Measurements from ENCODE around the gene BORCS8.
"Not testable (repeated sequence)": the region's sequence is repeated elsewhere in the genome, so short reads cannot be mapped to it uniquely, and the experiment has no call there.

The BORCS8 gene

DNA sequence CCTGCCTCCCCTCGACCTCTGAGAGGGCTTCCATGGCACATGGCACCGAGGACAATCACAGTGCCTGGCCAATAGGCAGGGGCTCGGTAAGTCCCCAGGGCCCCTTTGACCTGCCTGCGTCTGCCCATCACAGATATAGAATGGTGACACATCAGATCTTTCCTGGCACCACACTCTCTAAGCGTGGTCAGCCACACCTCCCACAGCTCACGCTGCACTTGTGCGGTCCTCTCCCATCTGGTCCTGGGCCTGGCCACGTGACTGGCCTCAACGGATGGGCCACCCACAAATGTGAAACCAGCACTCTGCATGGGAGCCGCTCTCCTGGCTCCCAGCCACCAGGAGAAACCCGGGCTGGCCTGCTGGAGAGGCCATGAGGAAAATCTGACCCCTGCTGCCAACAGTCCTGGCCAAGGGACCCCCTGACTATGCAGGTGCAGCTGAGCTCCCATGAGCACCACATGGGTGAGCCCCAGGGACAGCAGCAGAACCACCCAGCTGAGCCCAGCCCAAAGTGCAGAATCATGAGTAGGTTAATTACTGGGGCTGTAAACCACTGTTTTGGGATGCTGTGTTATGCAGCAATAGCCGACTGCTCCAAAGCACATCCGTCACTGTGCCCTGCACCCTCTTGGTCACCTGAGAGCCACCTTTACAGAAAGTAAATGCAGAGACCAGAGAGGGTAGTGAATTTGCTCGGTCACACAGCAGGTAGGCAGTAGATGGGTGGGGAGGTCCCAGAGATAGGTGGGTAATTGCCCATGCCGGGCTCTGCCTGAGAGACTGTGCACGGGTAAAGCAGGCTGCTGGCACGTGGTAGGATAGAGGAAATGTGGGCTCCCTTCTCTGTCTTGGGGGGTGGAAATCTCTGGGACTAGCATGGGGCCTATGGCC lies 12.2 kb downstream of the BORCS8 start:
- DNase-seq = no peak

- DNase-seq = no peak
Observed at GRCh38 chr19:19176950-19177349, 15.0 kb downstream of the BORCS8 start.

GRCh38 chr19:19173243-19173642 lies 18.7 kb downstream of the BORCS8 start:
- DNase-seq = not testable (repeated sequence)

DNA sequence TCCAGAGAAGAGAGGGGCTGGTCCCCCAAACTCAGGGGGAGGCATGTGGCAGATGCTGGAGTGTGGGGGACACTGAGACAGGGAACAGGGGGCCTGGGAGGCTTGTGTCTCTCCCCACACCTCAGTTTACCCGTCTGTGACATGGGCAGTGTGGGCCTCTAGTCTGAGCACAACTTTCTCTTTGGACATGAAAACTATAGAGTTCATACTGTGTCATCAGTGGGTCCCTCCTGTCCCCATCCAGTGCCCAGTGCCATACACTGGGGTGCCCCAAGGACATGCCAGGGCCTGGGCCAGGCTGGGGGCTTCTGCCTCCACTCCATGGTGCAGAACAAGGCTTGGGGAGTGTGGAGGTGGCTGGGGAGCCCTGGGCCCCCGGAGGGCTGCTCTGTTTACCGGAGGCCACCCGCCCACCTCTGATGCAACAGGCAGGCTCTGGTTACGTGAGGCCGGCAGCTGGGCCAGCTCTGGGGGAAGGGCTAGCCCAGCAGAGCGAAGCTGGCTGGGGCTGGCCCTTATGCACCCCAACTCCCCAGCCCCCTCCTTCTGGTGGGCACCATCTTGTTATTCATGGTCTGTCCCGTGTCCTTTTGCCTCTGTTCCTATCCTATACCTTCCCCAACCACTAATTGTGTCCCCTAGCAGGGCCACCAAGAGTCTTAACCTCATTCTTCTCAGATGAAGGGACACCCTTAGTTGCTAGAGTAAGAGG lies 20.0 kb downstream of the BORCS8 start:
- DNase-seq = no peak

DNA sequence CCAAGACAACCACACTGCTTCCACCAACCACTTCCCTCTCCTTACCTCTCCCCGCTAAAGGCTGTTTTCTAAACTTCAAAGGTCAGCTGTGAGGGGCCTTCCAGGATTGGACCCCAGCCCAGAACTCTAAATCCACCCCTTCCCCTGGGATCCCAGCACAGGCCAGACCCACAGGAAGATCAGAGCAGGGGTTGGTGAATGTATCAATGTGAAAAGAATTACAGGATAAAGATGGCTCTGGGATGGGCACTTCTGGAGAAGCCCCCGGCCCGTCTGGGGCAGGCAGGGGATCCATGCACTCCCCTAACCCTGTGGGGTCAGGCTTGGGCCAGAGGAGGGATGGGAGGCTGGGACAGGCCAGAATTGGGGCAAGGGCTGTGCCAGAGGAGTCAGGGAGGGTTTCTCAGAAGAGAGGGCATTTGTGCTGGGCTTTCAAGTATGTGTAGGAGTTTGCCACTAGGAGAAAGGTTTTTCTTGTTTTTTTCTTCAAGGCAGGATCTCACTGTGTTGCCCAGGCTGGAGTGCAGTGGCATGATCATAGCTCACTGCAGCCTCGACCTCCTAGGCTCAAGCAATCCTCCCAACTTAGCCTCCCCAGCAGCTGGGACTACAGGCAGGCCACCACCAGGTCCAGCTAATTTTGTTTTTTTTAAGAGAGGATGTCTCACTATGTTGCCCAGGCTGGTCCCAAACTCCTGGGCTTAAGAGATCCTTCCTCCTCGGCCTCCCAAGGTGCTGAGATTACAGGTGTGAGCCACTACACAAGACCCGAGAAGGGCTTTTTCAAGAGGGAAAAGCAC lies 20.9 kb downstream of the BORCS8 start:
- DNase-seq = no peak

DNA sequence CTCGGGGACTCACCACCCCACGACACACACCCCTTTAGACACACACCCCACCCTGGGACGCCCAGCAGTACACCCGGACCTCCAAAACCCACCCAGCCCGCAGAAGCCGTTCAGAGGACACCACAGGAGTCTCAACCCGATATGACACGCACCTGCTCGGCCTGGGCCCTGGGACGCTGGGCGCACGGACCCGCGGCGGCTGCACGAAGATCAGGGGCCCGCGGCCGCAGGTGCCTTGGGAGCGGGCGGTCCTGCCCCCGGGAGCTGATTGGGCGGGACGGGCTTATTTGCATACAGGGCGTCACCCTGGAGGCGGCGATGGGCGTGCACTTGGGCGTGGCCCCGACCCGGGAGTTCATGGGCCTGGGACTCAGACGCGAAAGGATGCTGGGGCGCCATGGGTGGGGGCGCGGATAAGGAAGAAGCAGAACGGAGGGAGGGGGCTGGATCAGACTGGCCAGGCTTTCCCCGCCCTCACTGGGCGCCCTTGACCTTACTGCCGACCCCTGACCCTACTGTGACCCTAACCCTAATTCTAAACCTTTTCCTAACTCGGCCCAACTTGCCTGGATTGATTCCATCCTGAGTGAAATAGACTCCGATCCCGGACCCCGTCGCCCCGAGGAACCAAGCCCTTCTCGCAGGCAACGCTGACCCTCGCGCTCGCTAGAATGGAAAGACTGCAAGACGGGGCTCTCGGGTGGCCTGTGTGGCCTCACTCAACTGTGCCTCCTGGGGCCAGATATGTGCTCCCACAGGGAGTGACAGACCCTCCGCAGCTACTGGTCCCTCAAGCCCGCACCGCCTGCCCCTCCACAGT lies 21.7 kb downstream of the BORCS8 start, which contains the start of gene MEF2B:
TSS of gene MEF2B (minus strand) at position 211 of the 820 bp plus-strand sequence. CDS start 19,528 bp downstream, outside the sequence.
- peak; percentile 71 for DNase-seq

GRCh38 chr19:19169236-19170052 lies 22.5 kb downstream of the BORCS8 start:
- no peak for DNase-seq

DNA sequence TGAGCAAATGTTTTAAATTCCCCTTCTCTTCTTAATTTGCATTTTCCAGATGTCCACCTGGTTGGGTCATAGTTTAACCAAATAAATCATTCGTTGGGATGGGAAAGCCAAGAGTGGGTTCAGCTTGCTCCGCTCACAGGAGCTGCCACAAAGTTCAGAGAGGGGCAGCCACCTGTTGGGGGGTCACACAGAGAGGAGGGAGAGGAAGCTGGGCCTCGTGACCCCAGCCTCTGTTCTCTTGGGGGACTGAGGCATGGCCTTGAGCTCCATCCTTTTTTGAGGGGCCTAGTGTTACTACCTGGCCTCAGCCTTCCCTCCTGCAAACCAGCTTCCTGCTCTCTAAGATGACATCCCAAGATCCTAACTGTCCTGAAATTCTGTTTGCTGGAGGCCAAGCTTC lies 24.3 kb downstream of the BORCS8 start:
- no peak for DNase-seq

DNA sequence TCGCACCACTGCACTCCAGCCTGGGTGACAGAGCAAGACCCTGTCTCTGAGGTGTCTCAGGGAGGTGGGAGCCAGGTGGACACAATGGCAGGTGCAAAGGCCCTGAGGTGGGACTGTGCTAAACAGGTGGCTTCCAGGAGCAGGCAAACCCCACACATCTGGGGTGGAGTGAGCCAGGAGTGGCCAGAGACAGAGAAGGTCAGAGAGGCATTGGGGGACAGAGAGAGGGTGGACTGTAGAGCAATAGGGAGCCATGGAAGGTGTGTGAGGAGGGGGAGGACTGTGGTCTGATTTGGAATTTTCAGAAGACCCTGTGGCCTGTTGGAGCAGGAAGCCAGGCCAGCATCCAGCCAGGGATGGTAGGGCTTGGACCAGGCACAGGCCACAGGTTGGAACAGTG lies 26.6 kb downstream of the BORCS8 start:
- DNase-seq = no peak

DNA sequence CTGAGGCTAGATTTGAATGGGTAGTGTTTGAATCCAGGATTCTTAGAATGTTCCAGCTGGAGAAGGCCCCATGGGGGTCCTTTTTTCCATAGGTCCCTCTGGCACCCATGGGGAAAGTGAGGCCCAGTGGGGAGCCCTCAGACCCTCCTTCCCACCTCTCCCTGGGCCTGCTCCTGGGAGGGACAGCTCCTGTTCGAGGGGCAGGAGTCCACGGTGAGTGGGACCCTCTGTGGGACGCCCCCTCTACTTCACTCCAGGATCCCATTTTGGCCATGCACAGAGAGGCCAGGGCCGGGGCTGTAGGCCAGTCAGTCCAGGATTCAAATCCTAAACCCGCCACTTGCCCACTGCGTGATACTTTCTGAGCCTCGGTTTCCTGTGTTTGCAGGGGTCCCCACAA lies 29.5 kb downstream of the BORCS8 start:
- DNase-seq = no peak

DNA sequence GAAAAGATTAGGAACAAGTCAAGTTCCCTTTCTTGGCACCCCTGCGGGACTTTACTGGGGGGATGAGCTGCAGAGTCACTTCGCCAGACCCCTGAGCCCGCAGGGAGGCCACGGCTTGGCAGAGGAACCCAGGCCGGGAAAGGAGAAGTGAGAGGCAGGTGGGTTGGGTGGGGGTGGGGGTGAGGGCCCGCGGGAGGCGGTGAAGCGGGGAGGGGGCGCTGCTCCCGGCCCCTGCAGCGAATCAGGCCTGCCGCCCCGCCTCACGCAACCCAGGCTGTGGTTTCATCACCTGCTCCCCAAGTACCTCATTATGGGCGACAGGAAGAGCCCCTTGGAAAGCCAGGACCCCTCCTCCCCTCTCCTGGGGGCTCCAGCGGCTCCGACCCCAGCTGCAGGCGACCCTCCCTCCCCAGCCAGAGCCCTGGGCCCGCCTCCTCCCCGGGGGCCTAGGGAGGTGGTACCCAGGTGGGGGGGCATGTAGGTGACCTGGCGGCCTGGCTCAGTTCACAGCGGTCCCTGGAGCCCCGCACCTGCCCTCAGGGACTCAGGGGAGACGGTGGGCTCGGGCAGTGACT lies 31.4 kb downstream of the BORCS8 start:
- no peak for DNase-seq

- DNase-seq = no peak
Observed at GRCh38 chr19:19159534-19159933, 32.4 kb downstream of the BORCS8 start.

- no peak for DNase-seq
Observed at GRCh38 chr19:19157808-19158207, 34.1 kb downstream of the BORCS8 start.

DNA sequence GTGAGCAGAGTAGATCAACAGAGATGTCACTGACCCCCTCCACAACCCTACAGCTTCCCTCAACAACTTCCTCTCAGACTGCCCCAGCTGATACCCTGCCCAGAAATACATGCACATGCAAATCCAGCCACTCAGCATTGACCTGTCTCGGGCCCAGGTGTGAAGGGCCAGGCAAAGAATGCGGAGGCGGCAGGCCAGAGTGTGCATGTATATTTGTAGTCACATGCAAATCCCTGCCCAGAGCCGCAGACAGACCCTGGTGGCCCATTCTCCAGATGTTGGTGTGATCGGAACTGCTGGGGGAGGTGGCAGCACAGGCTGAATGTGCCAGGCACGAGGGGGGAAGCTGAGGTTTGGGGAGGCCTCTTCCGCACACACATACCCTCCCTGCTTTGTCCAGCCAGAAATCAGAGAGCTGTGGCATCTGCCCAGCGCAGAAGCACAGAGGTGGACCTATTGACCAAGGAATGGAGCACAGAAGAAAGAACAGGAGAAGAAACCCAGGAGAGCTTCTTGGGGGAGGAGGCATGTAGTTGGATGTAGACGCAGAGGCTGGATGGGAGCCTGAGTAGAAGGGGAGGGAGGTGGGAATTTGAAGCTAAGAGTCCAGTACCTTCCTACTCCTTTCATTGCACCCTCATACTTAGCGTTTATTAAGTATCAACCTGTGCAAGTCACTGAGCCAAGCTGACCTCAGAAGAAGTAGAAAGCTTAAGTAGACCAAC lies 36.3 kb downstream of the BORCS8 start:
- DNase-seq = no peak

DNA sequence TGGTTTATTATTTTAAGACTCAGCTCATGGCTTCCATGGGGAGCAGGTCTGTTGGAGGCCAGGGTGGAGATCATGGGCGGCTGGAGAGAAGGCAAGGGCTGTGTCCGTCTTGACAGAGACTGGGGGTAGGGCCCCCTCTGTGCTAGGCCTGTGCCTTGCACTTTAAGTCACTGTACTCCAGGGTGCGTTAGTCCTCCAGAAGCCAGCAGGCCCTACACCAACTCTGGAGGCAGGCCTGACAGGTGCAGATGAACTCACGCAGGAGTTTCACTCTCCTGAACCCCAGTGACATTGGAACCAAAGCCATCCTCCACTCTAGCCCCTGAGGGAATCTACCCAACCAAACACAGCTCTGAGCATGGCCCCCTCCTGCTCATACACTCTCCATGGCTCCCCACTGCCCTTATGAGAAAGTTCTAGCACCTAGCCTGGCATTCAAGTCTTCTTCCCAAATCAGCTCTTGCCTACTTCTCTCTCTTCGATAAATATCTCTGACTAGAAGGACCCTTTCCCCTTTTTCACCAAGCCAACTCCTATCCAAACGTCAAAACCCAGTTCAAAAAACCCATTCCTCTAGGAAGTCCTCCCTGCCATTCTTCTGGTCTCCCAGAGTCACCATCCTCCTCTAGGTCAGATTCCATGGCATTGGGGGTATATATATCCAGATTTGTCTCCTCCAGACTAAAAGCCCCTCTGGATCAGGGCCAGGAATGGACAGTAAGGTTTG lies 37.0 kb downstream of the BORCS8 start:
- DNase-seq = no peak

- no peak for DNase-seq
Observed at GRCh38 chr19:19152668-19153384, 39.1 kb downstream of the BORCS8 start.

GRCh38 chr19:19151418-19151817 lies 40.5 kb downstream of the BORCS8 start:
- DNase-seq = no peak

GRCh38 chr19:19149435-19149834 lies 42.5 kb downstream of the BORCS8 start:
- DNase-seq = no peak

DNA sequence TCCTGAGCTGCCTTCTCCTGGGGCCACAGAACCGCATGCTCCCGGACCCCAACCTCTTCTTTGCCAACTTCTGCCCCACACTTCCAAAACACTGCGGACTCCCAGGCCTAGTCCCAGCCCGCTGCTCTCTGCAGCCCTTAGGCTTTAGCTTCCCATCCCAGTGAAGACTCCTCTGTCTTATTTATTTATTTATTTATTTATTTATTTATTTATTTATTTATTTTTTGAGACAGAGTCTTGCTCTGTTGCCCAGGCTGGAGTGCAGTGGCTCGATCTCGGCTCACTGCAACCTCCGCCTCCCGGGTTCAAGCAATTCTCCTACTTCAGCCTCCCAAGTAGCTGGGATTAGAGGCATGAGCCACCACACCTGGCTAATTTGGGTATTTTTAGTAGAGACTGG lies 43.4 kb downstream of the BORCS8 start:
- not testable (repeated sequence) for DNase-seq

Measured in central memory CD4-positive, alpha-beta T cell (primary cell).